Adrenal gland (tissue), 5 donors: ENCODE measurements around the gene UAP1.

Experiments
- POLR2A ChIP-seq, 2 donors: fragments of 450-650 bp; IDR thresholded peaks; one replicate each; pipeline ENCODE4 v1.6.1; 2017; ENCODE audit warnings: antibody characterized with exemption in 2 of 2, mild to moderate bottlenecking in 2 of 2, moderate library complexity in 1 of 2
- TF ChIP-seq, protein P1 (sequence below), 6 experiments: fragments of 450-650 bp in 4 of 6; fragments of 200-600 bp in 2 of 6; sonication (generic) in 1 of 6; IDR thresholded peaks; 1 replicate in 5 of 6; 2 replicates in 1 of 6; pipeline versions ENCODE4 v1.5.1 to v1.8.0; 2016 to 2021; ENCODE audit warnings: antibody characterized with exemption in 6 of 6, mild to moderate bottlenecking in 2 of 6, moderate library complexity in 1 of 6
- donor health status: DM: no; HTN: no; CAD: no.

DNA sequence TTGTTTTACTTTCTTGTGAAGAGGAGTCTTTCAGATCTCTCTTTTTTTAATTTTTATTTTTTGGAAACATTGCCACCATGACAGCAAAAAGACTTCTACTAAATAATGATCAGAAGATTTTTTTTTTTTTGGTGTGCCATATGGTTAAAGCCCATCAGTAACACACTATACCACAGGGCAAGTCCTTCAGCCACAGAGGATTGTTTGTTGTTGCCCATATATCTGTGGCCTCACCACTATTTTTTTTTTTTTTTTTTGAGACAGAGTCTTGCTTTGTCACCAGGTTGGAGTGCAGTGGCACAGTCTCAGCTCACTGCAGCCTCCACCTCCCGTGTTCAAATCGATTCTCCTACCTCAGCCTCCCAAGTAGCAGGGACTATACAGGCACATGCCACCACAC, 29.2 kb downstream of the UAP1 start:
- TF ChIP-seq, protein P1, sequence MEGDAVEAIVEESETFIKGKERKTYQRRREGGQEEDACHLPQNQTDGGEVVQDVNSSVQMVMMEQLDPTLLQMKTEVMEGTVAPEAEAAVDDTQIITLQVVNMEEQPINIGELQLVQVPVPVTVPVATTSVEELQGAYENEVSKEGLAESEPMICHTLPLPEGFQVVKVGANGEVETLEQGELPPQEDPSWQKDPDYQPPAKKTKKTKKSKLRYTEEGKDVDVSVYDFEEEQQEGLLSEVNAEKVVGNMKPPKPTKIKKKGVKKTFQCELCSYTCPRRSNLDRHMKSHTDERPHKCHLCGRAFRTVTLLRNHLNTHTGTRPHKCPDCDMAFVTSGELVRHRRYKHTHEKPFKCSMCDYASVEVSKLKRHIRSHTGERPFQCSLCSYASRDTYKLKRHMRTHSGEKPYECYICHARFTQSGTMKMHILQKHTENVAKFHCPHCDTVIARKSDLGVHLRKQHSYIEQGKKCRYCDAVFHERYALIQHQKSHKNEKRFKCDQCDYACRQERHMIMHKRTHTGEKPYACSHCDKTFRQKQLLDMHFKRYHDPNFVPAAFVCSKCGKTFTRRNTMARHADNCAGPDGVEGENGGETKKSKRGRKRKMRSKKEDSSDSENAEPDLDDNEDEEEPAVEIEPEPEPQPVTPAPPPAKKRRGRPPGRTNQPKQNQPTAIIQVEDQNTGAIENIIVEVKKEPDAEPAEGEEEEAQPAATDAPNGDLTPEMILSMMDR (IDR thresholded peaks at IDR 0.05), result no peak
- TF ChIP-seq POLR2A (IDR thresholded peaks at IDR 0.05), result no peak
